Right lobe of liver (tissue), 4 donors: Measurements from ENCODE around the gene MTHFD2L.

Source experiments
- POLR2A ChIP-seq: fragments of 450-650 bp; IDR thresholded peaks from one replicate; pipeline ENCODE4 v1.6.1; 2017; ENCODE audit warnings: antibody characterized with exemption, mild to moderate bottlenecking
- TF ChIP-seq, protein P1 (sequence below), 4 donors: fragments of 200-600 bp in 3 of 4; fragments of 450-650 bp in 1 of 4; IDR thresholded peaks; one replicate each; pipeline versions ENCODE4 v1.5.1 to v1.8.0; 2016 to 2022; ENCODE audit warnings: antibody characterized with exemption in 4 of 4, mild to moderate bottlenecking in 2 of 4
- donor health status: DM: no; HTN: no; CAD: no.
- donor health status: DM: no; HTN: no; CAD: no.
- donor health status: DM: no; HTN: yes; CAD: no.

DNA sequence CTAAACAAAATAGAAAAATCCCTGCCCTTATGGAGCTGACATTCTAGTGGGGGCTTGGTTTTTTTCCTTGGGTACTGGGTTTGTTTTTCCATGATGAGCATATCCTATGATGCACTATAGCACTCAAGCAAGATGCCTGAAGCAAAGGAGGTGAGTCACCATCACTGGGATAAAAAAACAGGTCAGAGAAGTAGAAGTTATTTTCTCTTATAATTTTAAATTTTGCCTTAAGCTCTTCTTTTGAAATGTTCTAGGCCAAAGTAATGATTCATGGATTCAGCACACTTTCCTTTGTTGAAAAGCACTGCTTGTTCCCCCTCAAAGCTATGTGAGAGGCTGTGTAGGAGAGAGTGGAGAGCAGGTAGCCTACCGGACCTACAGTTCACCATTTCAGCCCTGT, 43.7 kb upstream of the MTHFD2L start:
- TF ChIP-seq, protein P1, sequence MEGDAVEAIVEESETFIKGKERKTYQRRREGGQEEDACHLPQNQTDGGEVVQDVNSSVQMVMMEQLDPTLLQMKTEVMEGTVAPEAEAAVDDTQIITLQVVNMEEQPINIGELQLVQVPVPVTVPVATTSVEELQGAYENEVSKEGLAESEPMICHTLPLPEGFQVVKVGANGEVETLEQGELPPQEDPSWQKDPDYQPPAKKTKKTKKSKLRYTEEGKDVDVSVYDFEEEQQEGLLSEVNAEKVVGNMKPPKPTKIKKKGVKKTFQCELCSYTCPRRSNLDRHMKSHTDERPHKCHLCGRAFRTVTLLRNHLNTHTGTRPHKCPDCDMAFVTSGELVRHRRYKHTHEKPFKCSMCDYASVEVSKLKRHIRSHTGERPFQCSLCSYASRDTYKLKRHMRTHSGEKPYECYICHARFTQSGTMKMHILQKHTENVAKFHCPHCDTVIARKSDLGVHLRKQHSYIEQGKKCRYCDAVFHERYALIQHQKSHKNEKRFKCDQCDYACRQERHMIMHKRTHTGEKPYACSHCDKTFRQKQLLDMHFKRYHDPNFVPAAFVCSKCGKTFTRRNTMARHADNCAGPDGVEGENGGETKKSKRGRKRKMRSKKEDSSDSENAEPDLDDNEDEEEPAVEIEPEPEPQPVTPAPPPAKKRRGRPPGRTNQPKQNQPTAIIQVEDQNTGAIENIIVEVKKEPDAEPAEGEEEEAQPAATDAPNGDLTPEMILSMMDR (IDR thresholded peaks at IDR 0.05): no peak
- no peak for TF ChIP-seq POLR2A
